ENCODE measurements around the gene FLNC.

Gene FLNC

GRCh38 chr7:128818694-128819093, 11.5 kb upstream of the FLNC start:
- TF ChIP-seq POLR2AphosphoS5 (IDR thresholded peaks at IDR 0.05; ENCODE audit: low read depth, low read length) (no peak), TAF1 (IDR thresholded peaks at IDR 0.05; ENCODE audit: borderline replicate concordance, low read depth, low read length) (no peak), POLR2A (IDR thresholded peaks at IDR 0.05; ENCODE audit: low read depth, low read length) (no peak)
- FAIRE-seq (no peak), DNase-seq (ENCODE audit: insufficient read length) (no peak)

GRCh38 chr7:128821724-128822123, 8.5 kb upstream of the FLNC start:
- TF ChIP-seq TAF1 (IDR thresholded peaks at IDR 0.05; ENCODE audit: borderline replicate concordance, low read depth, low read length) (no peak), POLR2A (IDR thresholded peaks at IDR 0.05; ENCODE audit: low read depth, low read length) (no peak), POLR2AphosphoS5 (IDR thresholded peaks at IDR 0.05; ENCODE audit: low read depth, low read length) (no peak)
- DNase-seq (ENCODE audit: insufficient read length) (no peak), FAIRE-seq (no peak)

- no peak for FAIRE-seq
- TF ChIP-seq POLR2A (IDR thresholded peaks at IDR 0.05; ENCODE audit: low read depth, low read length) (no peak), TAF1 (IDR thresholded peaks at IDR 0.05; ENCODE audit: borderline replicate concordance, low read depth, low read length) (no peak), POLR2AphosphoS5 (IDR thresholded peaks at IDR 0.05; ENCODE audit: low read depth, low read length) (no peak)
- DNase-seq (ENCODE audit: insufficient read length): no peak
Observed at GRCh38 chr7:128826512-128826911, 3.7 kb upstream of the FLNC start.

- DNase-seq (ENCODE audit: insufficient read length): no peak
- TF ChIP-seq TAF1 (IDR thresholded peaks at IDR 0.05; ENCODE audit: borderline replicate concordance, low read depth, low read length) (no peak), POLR2A (IDR thresholded peaks at IDR 0.05; ENCODE audit: low read depth, low read length) (no peak), POLR2AphosphoS5 (IDR thresholded peaks at IDR 0.05; ENCODE audit: low read depth, low read length) (no peak)
- FAIRE-seq: no peak
Observed at GRCh38 chr7:128826916-128827247, 3.3 kb upstream of the FLNC start.

- DNase-seq (ENCODE audit: insufficient read length) (no peak), FAIRE-seq (no peak)
- TF ChIP-seq POLR2AphosphoS5 (IDR thresholded peaks at IDR 0.05; ENCODE audit: low read depth, low read length) (no peak), POLR2A (IDR thresholded peaks at IDR 0.05; ENCODE audit: low read depth, low read length) (no peak), TAF1 (IDR thresholded peaks at IDR 0.05; ENCODE audit: borderline replicate concordance, low read depth, low read length) (no peak)
Observed at GRCh38 chr7:128827248-128827958, 2.8 kb upstream of the FLNC start.

GRCh38 chr7:128827971-128828711, 2.1 kb upstream of the FLNC start:
- no peak for TF ChIP-seq POLR2A (IDR thresholded peaks at IDR 0.05; ENCODE audit: low read depth, low read length)
- no peak for TF ChIP-seq TAF1 (IDR thresholded peaks at IDR 0.05; ENCODE audit: borderline replicate concordance, low read depth, low read length)
- TF ChIP-seq POLR2AphosphoS5 (IDR thresholded peaks at IDR 0.05; ENCODE audit: low read depth, low read length): no peak
- no peak for FAIRE-seq
- DNase-seq (ENCODE audit: insufficient read length): no peak

- FAIRE-seq (no peak), DNase-seq (ENCODE audit: insufficient read length) (no peak)
- TF ChIP-seq POLR2AphosphoS5 (IDR thresholded peaks at IDR 0.05; ENCODE audit: low read depth, low read length) (no peak), TAF1 (IDR thresholded peaks at IDR 0.05; ENCODE audit: borderline replicate concordance, low read depth, low read length) (no peak), POLR2A (IDR thresholded peaks at IDR 0.05; ENCODE audit: low read depth, low read length) (no peak)
Observed at GRCh38 chr7:128829391-128830166, 627 bp upstream of the FLNC start.

GRCh38 chr7:128831178-128831993, 1.2 kb downstream of the FLNC start:
- FAIRE-seq (no peak), DNase-seq (ENCODE audit: insufficient read length) (peak; percentile 44)
- TF ChIP-seq TAF1 (IDR thresholded peaks at IDR 0.05; ENCODE audit: borderline replicate concordance, low read depth, low read length): no peak
- no peak for TF ChIP-seq POLR2AphosphoS5 (IDR thresholded peaks at IDR 0.05; ENCODE audit: low read depth, low read length)
- no peak for TF ChIP-seq POLR2A (IDR thresholded peaks at IDR 0.05; ENCODE audit: low read depth, low read length)

- DNase-seq (ENCODE audit: insufficient read length): peak; percentile 35
- no peak for TF ChIP-seq POLR2A (IDR thresholded peaks at IDR 0.05; ENCODE audit: low read depth, low read length)
- no peak for TF ChIP-seq TAF1 (IDR thresholded peaks at IDR 0.05; ENCODE audit: borderline replicate concordance, low read depth, low read length)
- no peak for TF ChIP-seq POLR2AphosphoS5 (IDR thresholded peaks at IDR 0.05; ENCODE audit: low read depth, low read length)
- FAIRE-seq: no peak
Observed at GRCh38 chr7:128831994-128832879, 2.0 kb downstream of the FLNC start.

GRCh38 chr7:128832880-128833147, 2.6 kb downstream of the FLNC start:
- no peak for TF ChIP-seq POLR2A (IDR thresholded peaks at IDR 0.05; ENCODE audit: low read depth, low read length)
- TF ChIP-seq TAF1 (IDR thresholded peaks at IDR 0.05; ENCODE audit: borderline replicate concordance, low read depth, low read length): no peak
- TF ChIP-seq POLR2AphosphoS5 (IDR thresholded peaks at IDR 0.05; ENCODE audit: low read depth, low read length): no peak

More at GRCh38 chr7:128832880-128833147, 2.6 kb downstream of the FLNC start:
- DNase-seq (ENCODE audit: insufficient read length) (no peak), FAIRE-seq (no peak)
